Measurements from ENCODE around the gene IPCEF1.

- no peak for TF ChIP-seq ZFP30 (CRISPR knock-in tag; IDR thresholded peaks at IDR 0.05)
- TF ChIP-seq SNAI2 (CRISPR knock-in tag; IDR thresholded peaks at IDR 0.05): no peak
- TF ChIP-seq TOX (CRISPR knock-in tag; IDR thresholded peaks at IDR 0.05; ENCODE audit: borderline replicate concordance): no peak
- no peak for TF ChIP-seq ZFP3 (CRISPR knock-in tag; IDR thresholded peaks at IDR 0.05)
- TF ChIP-seq TCF4 (CRISPR knock-in tag; IDR thresholded peaks at IDR 0.05; ENCODE audit: borderline replicate concordance): no peak
- TF ChIP-seq TSHZ2 (CRISPR knock-in tag; IDR thresholded peaks at IDR 0.05): no peak
- TF ChIP-seq ESRRG (CRISPR knock-in tag; IDR thresholded peaks at IDR 0.05): no peak
- no peak for TF ChIP-seq PATZ1 (CRISPR knock-in tag; IDR thresholded peaks at IDR 0.05; ENCODE audit: borderline replicate concordance)
- no peak for TF ChIP-seq OSR1 (CRISPR knock-in tag; IDR thresholded peaks at IDR 0.05)
- no peak for TF ChIP-seq RARB (CRISPR knock-in tag; IDR thresholded peaks at IDR 0.05)
Measured at GRCh38 chr6:154276810-154277628, 79.6 kb downstream of the IPCEF1 start.
